Measurements from ENCODE around the gene ZRSR2.

GRCh38 chrX:15750611-15751154 is 39.6 kb upstream of the ZRSR2 start:
- no peak for TF ChIP-seq CTCF (IDR thresholded peaks at IDR 0.05)
- TF ChIP-seq POLR2AphosphoS5 (IDR thresholded peaks at IDR 0.05; ENCODE audit: low read depth, low read length) = no peak
- no peak for TF ChIP-seq REST (IDR thresholded peaks at IDR 0.05; ENCODE audit: insufficient read depth in 1 of 2, low read depth in 2 of 2, low read length in 1 of 2)
- TF ChIP-seq SIN3A (IDR thresholded peaks at IDR 0.05; ENCODE audit: borderline replicate concordance, insufficient read depth, low read depth, low read length) = no peak
